ENCODE results near the gene PTPRN2. TPM values are rescaled to one million over a fixed set of nuclear protein-coding genes. Genes with fewer than 3 reads are reported as not detected.

Gene PTPRN2
- total RNA-seq, 5 donors from 2014 or later (not counting 1 experiment from before 2014, with no cell fraction given) = 0.60 to 1.7 (median 0.82) TPM

DNA sequence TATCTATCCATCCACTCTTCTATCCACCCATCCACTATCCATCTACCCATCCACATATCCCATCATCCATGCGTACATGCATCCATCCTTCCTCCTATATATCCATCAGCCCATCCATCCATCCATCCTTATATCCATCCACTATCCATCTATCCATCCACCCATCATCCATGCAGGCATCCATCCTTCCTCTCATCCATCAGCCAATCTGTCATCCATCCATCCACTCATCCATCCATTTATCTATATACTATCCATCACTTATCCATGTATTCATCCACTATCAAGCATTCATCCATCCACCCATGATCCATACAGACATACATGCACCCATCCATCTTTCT is 765.0 kb downstream of the PTPRN2 start:
- H3K4me3 ChIP-seq (ENCODE audit: control insufficient read depth in 1 of 2, extremely low read depth in 1 of 2, low read length in 1 of 2) = no peak overlapping the region
- H3K4me1 Mint-ChIP-seq = peaks cover 16 to 29% (median 21%) of the 10 kb centered on the region in 3 donors
- no peaks in the 10 kb centered on the region for H3K36me3 ChIP-seq (ENCODE audit: control insufficient read depth in 2 of 2, extremely low read depth in 1 of 2, insufficient read depth in 1 of 2, low read length in 1 of 2)
- ATAC-seq (replicated peaks in 1 of 4) (no peak), DNase-seq (no peak)
- 84% methylated on average over 1 of the region's 1 CpG for WGBS (ENCODE audit: insufficient coverage)
- H3K9me3 Mint-ChIP-seq = no peaks in the 10 kb centered on the region
- H3K27ac ChIP-seq (ENCODE audit: low read length) = no peak overlapping the region
- peaks cover 25 to 31% of the 10 kb centered on the region in 2 experiments for H3K4me1 ChIP-seq (ENCODE audit: control insufficient read depth in 1 of 2, extremely low read depth in 1 of 2, insufficient read depth in 2 of 2, low read length in 2 of 2)
- H3K4me3 Mint-ChIP-seq = no peak overlapping the region
- peaks cover 0 to 4% of the 10 kb centered on the region in 2 donors for H3K27me3 Mint-ChIP-seq
- H3K36me3 Mint-ChIP-seq = no peaks in the 10 kb centered on the region
- ChIA-PET CTCF (no interaction called here), POLR2A (no interaction called here)
- H3K27me3 ChIP-seq (replicated peaks in 1 of 2; ENCODE audit: control insufficient read depth in 2 of 2, extremely low read depth in 1 of 2, insufficient read depth in 2 of 2, low read length in 1 of 2) = peaks cover 0 to 11% of the 10 kb centered on the region in 2 experiments
- H3K27ac Mint-ChIP-seq = no peak overlapping the region
- no peaks in the 10 kb centered on the region for H3K9me3 ChIP-seq

DNA sequence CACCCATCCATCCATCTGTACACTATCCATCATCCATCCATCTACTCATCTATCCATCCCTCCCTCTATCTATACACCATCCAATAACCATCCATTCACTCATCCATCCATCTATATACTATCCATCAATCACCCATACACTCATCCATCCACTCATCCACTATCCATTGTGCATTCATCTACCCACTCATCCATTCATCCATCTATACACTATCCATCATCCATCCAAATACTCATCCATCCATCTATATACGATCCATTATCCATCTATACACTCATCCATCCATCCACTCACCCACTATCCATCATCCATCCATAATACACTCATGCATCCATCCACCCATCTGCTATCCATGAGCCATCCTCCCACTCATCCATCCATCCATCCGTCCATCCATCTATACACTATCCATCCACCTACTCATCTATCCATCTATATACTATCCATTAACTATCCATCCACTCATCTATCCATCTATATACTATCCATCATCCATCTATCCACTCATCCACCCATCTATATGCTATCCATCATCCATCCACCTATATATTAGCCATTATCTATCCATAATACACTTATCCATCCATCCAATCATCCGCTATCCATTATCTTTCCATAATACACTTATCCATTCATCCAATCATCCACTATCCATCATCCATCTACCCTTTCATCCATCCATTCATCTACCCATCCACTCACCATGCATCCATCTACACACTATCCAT is 765.5 kb downstream of the PTPRN2 start:
- Histone ChIP-seq H3K9me3 (no peaks in the 10 kb centered on the region), H3K4me3 (ENCODE audit: control insufficient read depth in 1 of 2, extremely low read depth in 1 of 2, low read length in 1 of 2) (no peak overlapping the region), H3K4me1 (ENCODE audit: control insufficient read depth in 1 of 2, extremely low read depth in 1 of 2, insufficient read depth in 2 of 2, low read length in 2 of 2) (peaks cover 20 to 26% of the 10 kb centered on the region in 2 experiments), H3K36me3 (ENCODE audit: control insufficient read depth in 2 of 2, extremely low read depth in 1 of 2, insufficient read depth in 1 of 2, low read length in 1 of 2) (no peaks in the 10 kb centered on the region), H3K27me3 (replicated peaks in 1 of 2; ENCODE audit: control insufficient read depth in 2 of 2, extremely low read depth in 1 of 2, insufficient read depth in 2 of 2, low read length in 1 of 2) (peaks cover 0 to 11% of the 10 kb centered on the region in 2 experiments), H3K27ac (ENCODE audit: low read length) (no peak overlapping the region)
- Mint-ChIP-seq H3K4me1 (peaks cover 11 to 23% (median 15%) of the 10 kb centered on the region in 3 donors), H3K9me3 (no peaks in the 10 kb centered on the region), H3K36me3 (no peaks in the 10 kb centered on the region), H3K4me3 (no peak overlapping the region), H3K27me3 (peaks cover 0 to 4% of the 10 kb centered on the region in 2 donors), H3K27ac (no peak overlapping the region)
- ChIA-PET POLR2A (no interaction called here), CTCF (no interaction called here)
- no peak for DNase-seq
- WGBS (ENCODE audit: insufficient coverage) = 78% methylated on average over 3 of the region's 3 CpGs
- no peak for ATAC-seq (replicated peaks in 1 of 4)

DNA sequence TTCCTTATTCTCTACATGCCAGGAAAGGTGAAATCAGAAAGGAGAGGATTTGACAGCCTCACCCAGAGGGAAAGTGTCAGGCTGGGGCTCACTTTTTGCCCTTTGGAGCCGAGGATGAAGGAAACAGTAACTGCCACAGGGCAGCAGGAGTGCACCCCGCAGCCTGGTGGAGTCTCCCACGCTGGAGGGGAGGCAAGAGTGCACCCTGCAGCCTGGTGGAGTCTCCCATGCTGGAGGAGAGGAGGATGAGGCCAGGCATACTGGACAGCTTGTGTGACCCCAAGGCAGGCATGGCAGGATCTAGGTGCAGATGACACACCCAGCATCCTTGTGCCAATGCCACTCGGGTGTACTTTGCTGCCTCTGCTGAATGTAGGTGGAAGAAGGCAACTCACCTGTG is 766.8 kb downstream of the PTPRN2 start:
- Mint-ChIP-seq H3K36me3 (no peaks in the 10 kb centered on the region), H3K4me1 (peaks cover 7 to 15% (median 9%) of the 10 kb centered on the region in 3 donors), H3K9me3 (no peaks in the 10 kb centered on the region), H3K4me3 (no peak overlapping the region), H3K27ac (no peak overlapping the region), H3K27me3 (peaks cover 0 to 4% of the 10 kb centered on the region in 2 donors)
- POLR2A ChIA-PET = interaction anchor here in 1 of 2 donors (0.7 kb wide), 1 partner anchor 36 kb away, joined by 3 read pairs; no protein-coding TSS in a partner anchor
- DNase-seq (no peak), ATAC-seq (replicated peaks in 1 of 4) (no peak)
- CTCF ChIA-PET = no interaction called here
- Histone ChIP-seq H3K4me1 (ENCODE audit: control insufficient read depth in 1 of 2, extremely low read depth in 1 of 2, insufficient read depth in 2 of 2, low read length in 2 of 2) (peaks cover 9 to 14% of the 10 kb centered on the region in 2 experiments), H3K27me3 (replicated peaks in 1 of 2; ENCODE audit: control insufficient read depth in 2 of 2, extremely low read depth in 1 of 2, insufficient read depth in 2 of 2, low read length in 1 of 2) (peaks cover 0 to 11% of the 10 kb centered on the region in 2 experiments), H3K36me3 (ENCODE audit: control insufficient read depth in 2 of 2, extremely low read depth in 1 of 2, insufficient read depth in 1 of 2, low read length in 1 of 2) (no peaks in the 10 kb centered on the region), H3K9me3 (no peaks in the 10 kb centered on the region), H3K4me3 (ENCODE audit: control insufficient read depth in 1 of 2, extremely low read depth in 1 of 2, low read length in 1 of 2) (no peak overlapping the region), H3K27ac (ENCODE audit: low read length) (no peak overlapping the region)
- 74% methylated on average over 3 of the region's 4 CpGs for WGBS (ENCODE audit: insufficient coverage)

DNA sequence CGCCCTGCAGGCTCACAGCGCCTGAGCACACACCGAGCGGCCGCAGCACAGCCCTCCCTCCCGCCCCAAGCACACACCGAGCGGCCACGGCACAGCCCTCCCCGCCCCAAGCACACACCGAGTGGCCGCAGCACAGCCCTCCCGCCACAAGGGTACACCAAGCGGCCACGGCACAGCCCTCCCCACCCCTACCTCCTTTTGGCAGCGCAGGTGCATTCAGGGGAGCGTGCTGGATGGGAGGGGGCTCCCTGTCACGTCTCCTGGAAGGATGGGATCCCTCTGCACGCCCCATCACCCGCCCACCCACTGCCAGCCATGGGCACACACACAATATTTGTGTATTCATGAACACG is 768.2 kb downstream of the PTPRN2 start:
- Mint-ChIP-seq H3K27me3 (peaks cover 0 to 4% of the 10 kb centered on the region in 2 donors), H3K36me3 (no peaks in the 10 kb centered on the region), H3K4me3 (no peak overlapping the region), H3K9me3 (no peaks in the 10 kb centered on the region), H3K27ac (no peak overlapping the region), H3K4me1 (peaks cover 0 to 7% (median 6%) of the 10 kb centered on the region in 3 donors)
- 93% methylated on average over 10 of the region's 21 CpGs for WGBS (ENCODE audit: insufficient coverage)
- Histone ChIP-seq H3K4me3 (ENCODE audit: control insufficient read depth in 1 of 2, extremely low read depth in 1 of 2, low read length in 1 of 2) (no peak overlapping the region), H3K27me3 (replicated peaks in 1 of 2; ENCODE audit: control insufficient read depth in 2 of 2, extremely low read depth in 1 of 2, insufficient read depth in 2 of 2, low read length in 1 of 2) (peaks cover 0 to 5% of the 10 kb centered on the region in 2 experiments), H3K27ac (ENCODE audit: low read length) (no peak overlapping the region), H3K4me1 (ENCODE audit: control insufficient read depth in 1 of 2, extremely low read depth in 1 of 2, insufficient read depth in 2 of 2, low read length in 2 of 2) (peaks cover 0 to 2% of the 10 kb centered on the region in 2 experiments), H3K9me3 (no peaks in the 10 kb centered on the region), H3K36me3 (ENCODE audit: control insufficient read depth in 2 of 2, extremely low read depth in 1 of 2, insufficient read depth in 1 of 2, low read length in 1 of 2) (no peaks in the 10 kb centered on the region)
- DNase-seq (no peak), ATAC-seq (replicated peaks in 1 of 4) (no peak)
- CTCF ChIA-PET = no interaction called here
- POLR2A ChIA-PET = no interaction called here

DNA sequence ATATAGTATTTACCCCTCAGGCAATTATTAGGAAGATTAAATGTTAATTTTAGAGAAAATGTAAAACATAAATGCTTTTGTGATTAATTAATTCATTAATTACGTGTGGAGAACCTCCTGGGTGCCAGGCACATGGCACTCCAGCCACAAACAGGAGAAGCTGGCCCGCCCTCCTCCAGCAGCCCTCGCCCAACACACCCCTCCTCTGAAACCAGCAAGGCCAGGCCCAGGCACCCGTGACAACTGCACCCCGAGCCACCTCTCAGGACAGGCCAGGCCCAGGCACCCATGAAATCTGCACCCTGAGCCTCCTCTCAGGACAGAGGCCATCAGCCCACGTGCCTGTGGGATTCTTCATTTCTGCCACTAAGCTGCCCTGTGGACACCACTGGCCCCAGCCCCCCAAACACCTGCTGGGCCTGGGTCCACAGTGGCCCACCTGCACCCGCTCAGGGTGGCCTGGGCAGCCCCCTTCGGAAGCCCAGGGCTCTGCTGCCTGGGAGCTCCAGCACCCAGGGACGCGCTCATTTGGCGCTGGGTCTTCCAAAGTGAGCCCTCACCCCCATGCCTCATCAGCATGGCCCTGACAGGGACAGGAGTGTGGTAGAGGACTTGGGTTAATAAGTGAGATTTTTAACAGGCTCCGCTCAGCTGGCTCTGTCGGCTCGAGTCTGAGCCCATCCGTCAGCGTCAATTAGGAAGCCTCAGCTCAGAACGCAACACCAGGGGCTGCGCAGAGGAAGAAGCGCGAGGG is 768.7 kb downstream of the PTPRN2 start:
- Mint-ChIP-seq H3K27ac (no peak overlapping the region), H3K36me3 (no peaks in the 10 kb centered on the region), H3K4me1 (peaks cover 0 to 7% (median 6%) of the 10 kb centered on the region in 3 donors), H3K9me3 (no peaks in the 10 kb centered on the region), H3K4me3 (no peak overlapping the region), H3K27me3 (peaks cover 0 to 4% of the 10 kb centered on the region in 2 donors)
- Histone ChIP-seq H3K27ac (ENCODE audit: low read length) (no peak overlapping the region), H3K4me3 (ENCODE audit: control insufficient read depth in 1 of 2, extremely low read depth in 1 of 2, low read length in 1 of 2) (no peak overlapping the region), H3K4me1 (ENCODE audit: control insufficient read depth in 1 of 2, extremely low read depth in 1 of 2, insufficient read depth in 2 of 2, low read length in 2 of 2) (peaks cover 0 to 2% of the 10 kb centered on the region in 2 experiments), H3K9me3 (no peaks in the 10 kb centered on the region), H3K27me3 (replicated peaks in 1 of 2; ENCODE audit: control insufficient read depth in 2 of 2, extremely low read depth in 1 of 2, insufficient read depth in 2 of 2, low read length in 1 of 2) (peaks cover 0 to 4% of the 10 kb centered on the region in 2 experiments), H3K36me3 (ENCODE audit: control insufficient read depth in 2 of 2, extremely low read depth in 1 of 2, insufficient read depth in 1 of 2, low read length in 1 of 2) (no peaks in the 10 kb centered on the region)
- DNase-seq (no peak), ATAC-seq (replicated peaks in 1 of 4) (no peak)
- CTCF ChIA-PET = no interaction called here
- WGBS (ENCODE audit: insufficient coverage) = 92% methylated on average over 15 of the region's 20 CpGs
- POLR2A ChIA-PET = no interaction called here

DNA sequence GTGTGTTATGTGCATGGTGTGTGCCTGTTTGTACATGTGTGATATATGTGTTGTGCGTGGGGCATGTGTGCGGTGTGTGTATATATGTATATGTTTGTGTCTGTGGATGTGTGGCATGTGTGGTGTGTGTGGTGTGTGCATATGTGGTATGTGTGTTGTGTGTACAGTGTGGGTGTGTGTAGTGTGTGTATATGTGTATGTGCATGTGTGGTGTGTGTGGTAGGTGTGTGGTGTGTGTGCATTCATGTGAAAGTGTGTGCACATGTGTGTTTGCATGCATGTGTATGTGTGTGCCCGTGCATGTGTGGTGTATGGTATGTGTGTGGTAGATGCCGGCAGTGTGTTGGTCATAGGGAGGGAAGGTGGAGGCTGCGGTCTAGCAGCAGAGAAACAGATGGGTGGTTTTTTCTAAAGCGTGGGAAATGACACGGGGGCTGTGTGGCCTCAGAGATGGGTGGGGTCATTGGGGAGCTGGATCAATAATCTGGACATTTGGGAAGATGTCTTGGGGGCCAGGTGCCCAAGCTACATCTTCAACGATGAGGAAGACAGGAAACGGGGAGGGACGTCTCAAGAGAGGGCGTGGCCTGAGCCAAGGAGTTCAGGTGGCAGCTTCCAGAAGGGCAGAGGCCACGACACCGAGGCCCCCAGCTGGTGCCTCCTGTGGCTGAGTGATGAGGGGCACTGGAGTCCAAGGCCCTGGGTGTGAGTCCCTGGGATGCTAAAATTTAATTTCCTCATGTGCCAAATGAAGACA is 769.5 kb downstream of the PTPRN2 start:
- no peaks in the 10 kb centered on the region for H3K9me3 ChIP-seq
- no peak overlapping the region for H3K27ac ChIP-seq (ENCODE audit: low read length)
- peaks cover 0 to 4% of the 10 kb centered on the region in 2 experiments for H3K27me3 ChIP-seq (replicated peaks in 1 of 2; ENCODE audit: control insufficient read depth in 2 of 2, extremely low read depth in 1 of 2, insufficient read depth in 2 of 2, low read length in 1 of 2)
- no peaks in the 10 kb centered on the region for H3K36me3 Mint-ChIP-seq
- H3K27me3 Mint-ChIP-seq = peaks cover 0 to 4% of the 10 kb centered on the region in 2 donors
- no peak overlapping the region for H3K4me3 ChIP-seq (ENCODE audit: control insufficient read depth in 1 of 2, extremely low read depth in 1 of 2, low read length in 1 of 2)
- ChIA-PET POLR2A (no interaction called here), CTCF (no interaction called here)
- no peak overlapping the region for H3K27ac Mint-ChIP-seq
- no peaks in the 10 kb centered on the region for H3K9me3 Mint-ChIP-seq
- ATAC-seq (replicated peaks in 1 of 4) = no peak
- peaks cover 0 to 2% of the 10 kb centered on the region in 2 experiments for H3K4me1 ChIP-seq (ENCODE audit: control insufficient read depth in 1 of 2, extremely low read depth in 1 of 2, insufficient read depth in 2 of 2, low read length in 2 of 2)
- H3K4me3 Mint-ChIP-seq = no peak overlapping the region
- 75% methylated on average over 11 of the region's 13 CpGs for WGBS (ENCODE audit: insufficient coverage)
- H3K4me1 Mint-ChIP-seq = peaks cover 0 to 7% (median 6%) of the 10 kb centered on the region in 3 donors
- no peaks in the 10 kb centered on the region for H3K36me3 ChIP-seq (ENCODE audit: control insufficient read depth in 2 of 2, extremely low read depth in 1 of 2, insufficient read depth in 1 of 2, low read length in 1 of 2)
- DNase-seq = no peak
